CD4-positive, alpha-beta memory T cell (primary cell): Measurements from ENCODE around the gene CCNDBP1. TPM values are rescaled to one million over a fixed set of nuclear protein-coding genes. Genes with fewer than 3 reads are reported as not detected.

Experiments
- CTCF ChIA-PET: fragments of 350-600 bp; sonication (Branson Sonifier 250); formaldehyde crosslinking; loops from one replicate; lab custom pipeline; 2021; ENCODE audit warnings: inconsistent platforms; ENCODE audit not compliant: partially characterized antibody; lab: Charles Lee
- POLR2A ChIA-PET: fragments of 350-600 bp; sonication (Branson Sonifier 250); formaldehyde crosslinking; loops from one replicate; lab custom pipeline; 2021; ENCODE audit not compliant: partially characterized antibody; lab: Charles Lee
- DNase-seq, 5 donors: peaks; one replicate each; pipeline versions ENCODE4 v3.0.0 to v3.0.0-alpha.2; 2020 to 2022; ENCODE audit warnings: mixed read lengths in 1 of 5
- H3K27ac ChIP-seq: one replicate; pipeline ENCODE4 v1.7.0; 2013; ENCODE audit warnings: low read depth, low read length
- H3K27me3 ChIP-seq: 2 replicates; pipeline ENCODE4 v1.7.0; 2013; ENCODE audit warnings: mild to moderate bottlenecking, low read length, moderate library complexity; ENCODE audit not compliant: insufficient read depth
- H3K36me3 ChIP-seq: 2 replicates; pipeline ENCODE4 v1.7.0; 2013; ENCODE audit warnings: mild to moderate bottlenecking, low read length, moderate library complexity; ENCODE audit not compliant: insufficient read depth
- H3K4me1 ChIP-seq: 2 replicates; pipeline ENCODE4 v1.7.0; 2013; ENCODE audit warnings: mild to moderate bottlenecking, low read length, moderate library complexity; ENCODE audit not compliant: insufficient read depth
- H3K4me3 ChIP-seq, 2 donors: one replicate each; pipeline ENCODE4 v1.7.0; 2013; ENCODE audit warnings: low read length in 2 of 2, mild to moderate bottlenecking in 1 of 2
- H3K9me3 ChIP-seq, 2 donors: one replicate each; pipeline ENCODE4 v1.7.0; 2013; ENCODE audit warnings: low read length in 2 of 2, control low read depth in 1 of 2; ENCODE audit not compliant: control insufficient read depth in 1 of 2
- H3K27ac Mint-ChIP-seq, 7 donors: one replicate each; pipeline ENCODE4 v1.8.0; 2020 to 2021; ENCODE audit warnings: mixed read lengths in 7 of 7, mild to moderate bottlenecking in 6 of 7, inconsistent platforms in 3 of 7, moderate library complexity in 3 of 7
- H3K27me3 Mint-ChIP-seq, 2 donors: one replicate each; pipeline ENCODE4 v1.8.0; 2020 to 2021; ENCODE audit warnings: mixed read lengths in 2 of 2
- H3K36me3 Mint-ChIP-seq, 2 donors: one replicate each; pipeline ENCODE4 v1.8.0; 2020 to 2021; ENCODE audit warnings: mixed read lengths in 2 of 2, inconsistent platforms in 1 of 2, mild to moderate bottlenecking in 1 of 2
- H3K4me1 Mint-ChIP-seq, 4 donors: one replicate each; pipeline ENCODE4 v1.8.0; 2020 to 2021; ENCODE audit warnings: mixed read lengths in 4 of 4, mild to moderate bottlenecking in 1 of 4
- H3K4me3 Mint-ChIP-seq, 8 donors: one replicate each; pipeline ENCODE4 v1.8.0; 2020 to 2021; ENCODE audit warnings: mixed read lengths in 8 of 8, mild to moderate bottlenecking in 7 of 8, moderate library complexity in 6 of 8, inconsistent platforms in 3 of 8
- H3K9me3 Mint-ChIP-seq, 8 donors: one replicate each; pipeline ENCODE4 v1.8.0; 2020 to 2021; ENCODE audit warnings: mixed read lengths in 8 of 8, mild to moderate bottlenecking in 5 of 8, inconsistent platforms in 3 of 8, moderate library complexity in 1 of 8
- intact Hi-C: fragments of 100-400 bp; cut with micrococcal nuclease; formaldehyde crosslinking; loops from one replicate; pipeline ENCODE4 v1.15.1; 2023
- polyA plus RNA-seq, 2 donors: library from polyadenylated mRNA; unstranded; fragments of 300-500 nt; fragmentation: Illumina TruSeq; gene quantifications; one replicate each; pipeline ENCODE4 v1.2.3, GENCODE V29; 2021
- total RNA-seq, 2 experiments: library from RNA; stranded (reverse); gene quantifications; one replicate each; pipeline ENCODE4 v1.2.3, GENCODE V29; 2021

CCNDBP1 gene
- total and polyA plus RNA-seq, 4 experiments from 2014 or later: 127 to 262 (median 156) TPM

- POLR2A ChIA-PET: no interaction called here
- no peak for DNase-seq
- CTCF ChIA-PET: interaction anchor here (1.2 to 1.3 kb wide), 2 partner anchors 9 to 12 kb away, joined by 5 read pairs; no protein-coding TSS in a partner anchor
- no peaks in the 10 kb centered on the region for H3K9me3 ChIP-seq
- intact Hi-C loops: no loop called here
- H3K27me3 Mint-ChIP-seq: peaks cover 3 to 9% of the 10 kb centered on the region in 2 donors
- H3K36me3 ChIP-seq: no peaks in the 10 kb centered on the region
- H3K4me3 Mint-ChIP-seq: no peak overlapping the region
- no peaks in the 10 kb centered on the region for H3K36me3 Mint-ChIP-seq
- peaks cover 0 to 1% (median 0%) of the 10 kb centered on the region in 4 donors for H3K4me1 Mint-ChIP-seq
- no peaks in the 10 kb centered on the region for H3K27me3 ChIP-seq
- no peak overlapping the region for H3K4me3 ChIP-seq
- no peak overlapping the region for H3K27ac ChIP-seq
- no peaks in the 10 kb centered on the region for H3K9me3 Mint-ChIP-seq
- H3K4me1 ChIP-seq: no peaks in the 10 kb centered on the region
- no peak overlapping the region for H3K27ac Mint-ChIP-seq
Measured at GRCh38 chr15:43215961-43216360, 30.8 kb downstream of the CCNDBP1 start.

GRCh38 chr15:43218908-43219706 lies 33.9 kb downstream of the CCNDBP1 start:
- H3K9me3 ChIP-seq: no peaks in the 10 kb centered on the region
- ChIA-PET CTCF (no interaction called here), POLR2A (no interaction called here)
- no peaks in the 10 kb centered on the region for H3K4me1 ChIP-seq
- H3K4me1 Mint-ChIP-seq: peaks cover 0 to 1% (median 0%) of the 10 kb centered on the region in 4 donors
- H3K27ac Mint-ChIP-seq: no peak overlapping the region
- no peak overlapping the region for H3K27ac ChIP-seq
- peaks cover 7 to 9% of the 10 kb centered on the region in 2 donors for H3K27me3 Mint-ChIP-seq
- H3K36me3 ChIP-seq: no peaks in the 10 kb centered on the region
- intact Hi-C loops: no loop called here
- DNase-seq: no peak
- H3K4me3 ChIP-seq: no peak overlapping the region
- no peaks in the 10 kb centered on the region for H3K9me3 Mint-ChIP-seq
- H3K27me3 ChIP-seq: no peaks in the 10 kb centered on the region
- no peaks in the 10 kb centered on the region for H3K36me3 Mint-ChIP-seq
- no peak overlapping the region for H3K4me3 Mint-ChIP-seq

GRCh38 chr15:43219929-43220928 lies 35.0 kb downstream of the CCNDBP1 start:
- H3K27ac ChIP-seq: no peak overlapping the region
- no peaks in the 10 kb centered on the region for H3K4me1 ChIP-seq
- H3K9me3 ChIP-seq: no peaks in the 10 kb centered on the region
- intact Hi-C loops: no loop called here
- no peak for DNase-seq
- no peaks in the 10 kb centered on the region for H3K27me3 ChIP-seq
- no peaks in the 10 kb centered on the region for H3K36me3 ChIP-seq
- Mint-ChIP-seq H3K9me3 (no peaks in the 10 kb centered on the region), H3K4me1 (peaks cover 0 to 3% (median 0%) of the 10 kb centered on the region in 4 donors), H3K36me3 (no peaks in the 10 kb centered on the region), H3K27me3 (peaks cover 8 to 9% of the 10 kb centered on the region in 2 donors), H3K4me3 (no peak overlapping the region), H3K27ac (peak overlapping the region in 1 of 7 donors; percentile 60)
- no peak overlapping the region for H3K4me3 ChIP-seq
- ChIA-PET CTCF (no interaction called here), POLR2A (no interaction called here)

GRCh38 chr15:43220991-43221403 lies 35.8 kb downstream of the CCNDBP1 start, which contains the start of gene EPB42:
Gene EPB42, minus strand, starts transcription at chr15:43221018. Its CDS starts 193 bp downstream, at chr15:43220825.
- Mint-ChIP-seq H3K27ac (peak within 1 kb of the TSS in 1 of 7 donors; percentile 60), H3K4me3 (no peak within 1 kb of the TSS), H3K36me3 (no peaks in the 10 kb centered on the region), H3K4me1 (peaks cover 0 to 7% (median 5%) of the 10 kb centered on the region in 4 donors), H3K9me3 (no peaks in the 10 kb centered on the region), H3K27me3 (peaks cover 10 to 11% of the 10 kb centered on the region in 2 donors)
- intact Hi-C loops: no loop called here
- Histone ChIP-seq H3K4me3 (no peak within 1 kb of the TSS), H3K27ac (no peak within 1 kb of the TSS), H3K36me3 (no peaks in the 10 kb centered on the region), H3K27me3 (no peaks in the 10 kb centered on the region), H3K4me1 (no peaks in the 10 kb centered on the region), H3K9me3 (no peaks in the 10 kb centered on the region)
- ChIA-PET CTCF (interaction anchor here (0.7 kb wide), 2 partner anchors 1367 to 1372 kb away, joined by 3 to 6 read pairs; no protein-coding TSS in a partner anchor), POLR2A (no interaction called here)
- no peak for DNase-seq

GRCh38 chr15:43221422-43221821 lies 36.2 kb downstream of the CCNDBP1 start:
- ChIA-PET POLR2A (no interaction called here), CTCF (interaction anchor here (0.7 kb wide), 2 partner anchors 1367 to 1371 kb away, joined by 3 to 6 read pairs; no protein-coding TSS in a partner anchor)
- Mint-ChIP-seq H3K9me3 (no peaks in the 10 kb centered on the region), H3K4me1 (peaks cover 0 to 8% (median 5%) of the 10 kb centered on the region in 4 donors), H3K27ac (no peak overlapping the region), H3K36me3 (no peaks in the 10 kb centered on the region), H3K4me3 (no peak overlapping the region), H3K27me3 (peaks cover 10 to 11% of the 10 kb centered on the region in 2 donors)
- DNase-seq: no peak
- intact Hi-C loops: no loop called here
- Histone ChIP-seq H3K27ac (no peak overlapping the region), H3K4me3 (no peak overlapping the region), H3K36me3 (no peaks in the 10 kb centered on the region), H3K9me3 (no peaks in the 10 kb centered on the region), H3K4me1 (no peaks in the 10 kb centered on the region), H3K27me3 (no peaks in the 10 kb centered on the region)

GRCh38 chr15:43225201-43225949 lies 40.2 kb downstream of the CCNDBP1 start:
- H3K4me3 ChIP-seq: no peak overlapping the region
- no peaks in the 10 kb centered on the region for H3K4me1 ChIP-seq
- Mint-ChIP-seq H3K4me1 (peaks cover 0 to 8% (median 4%) of the 10 kb centered on the region in 4 donors), H3K36me3 (no peaks in the 10 kb centered on the region), H3K27ac (peak overlapping the region in 1 of 7 donors; percentile 43), H3K4me3 (no peak overlapping the region), H3K9me3 (no peaks in the 10 kb centered on the region), H3K27me3 (peaks cover 4 to 10% of the 10 kb centered on the region in 2 donors)
- no peaks in the 10 kb centered on the region for H3K27me3 ChIP-seq
- H3K9me3 ChIP-seq: no peaks in the 10 kb centered on the region
- ChIA-PET CTCF (interaction anchor here (0.6 to 3.5 kb wide), 25 partner anchors 8 to 995 kb away, joined by 3 to 82 read pairs (median 4); partner anchors contain the start of gene LCMT2), POLR2A (interaction anchor here (0.5 to 1.6 kb wide), 2 partner anchors 60 to 101 kb away, joined by 3 to 12 read pairs; no protein-coding TSS in a partner anchor)
- DNase-seq: peak; percentile 45 to 61 (median 52)
- intact Hi-C loops: no loop called here
- H3K36me3 ChIP-seq: no peaks in the 10 kb centered on the region
- no peak overlapping the region for H3K27ac ChIP-seq
